GM18511 (cell line): ENCODE data around the gene TFRC.
"Not testable (repeated sequence)": the region's sequence is repeated elsewhere in the genome, so short reads cannot be mapped to it uniquely, and the experiment has no call there.

Source experiments
- ATAC-seq: cut with Tn5 transposase; IDR thresholded peaks from one replicate; pipeline ENCODE4 v1.9.1; 2021; ENCODE audit warnings: mild to moderate bottlenecking, moderate library complexity; ENCODE audit not compliant: unreplicated experiment

The TFRC gene

DNA sequence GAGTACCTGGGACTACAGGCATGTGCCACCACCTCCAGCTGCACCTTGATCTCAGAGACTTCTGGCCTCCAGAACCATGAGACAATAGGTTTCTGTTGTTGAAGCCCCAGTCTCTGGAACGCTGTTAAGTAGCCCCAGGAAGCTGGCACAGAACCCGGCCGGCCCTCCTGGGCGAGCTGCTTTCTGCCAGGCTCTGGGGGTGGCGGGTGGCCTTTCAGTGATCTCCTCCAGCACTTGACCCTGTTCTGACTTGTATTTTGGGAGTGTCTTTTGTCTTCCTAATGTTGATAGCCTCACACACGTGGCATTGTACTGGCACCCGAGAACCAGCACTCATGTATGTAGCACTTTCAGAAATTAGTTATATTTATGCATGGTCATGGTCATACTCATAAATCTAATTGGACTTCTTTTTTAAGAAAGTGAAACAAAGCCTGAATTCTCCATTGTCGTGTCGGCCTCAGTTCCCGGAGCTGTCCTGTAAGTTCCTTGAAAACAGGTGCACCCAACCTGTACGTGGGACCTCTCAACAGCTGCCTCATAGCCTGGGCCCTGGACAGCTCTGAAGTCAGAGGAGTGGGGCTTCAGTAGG, 74.0 kb downstream of the TFRC start:
- ATAC-seq = no peak

DNA sequence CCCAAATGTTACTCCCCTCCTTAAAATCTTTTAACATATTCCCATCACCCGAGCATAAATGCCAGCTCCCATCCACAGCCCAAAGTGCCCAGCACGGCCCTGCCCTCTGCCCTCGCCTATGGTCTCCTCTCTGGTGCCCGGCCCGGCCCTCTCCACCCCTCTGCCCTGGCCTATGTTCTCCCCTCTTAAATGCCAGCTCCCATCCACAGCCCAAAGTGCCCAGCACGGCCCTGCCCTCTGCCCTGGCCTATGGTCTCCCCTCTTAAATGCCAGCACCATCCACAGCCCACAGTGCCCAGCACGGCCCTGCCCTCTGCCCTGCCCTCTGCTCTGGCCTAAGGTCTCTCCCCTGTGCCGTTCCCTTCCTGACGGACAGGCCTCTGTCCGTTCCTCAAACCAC, 76.6 kb downstream of the TFRC start:
- not testable (repeated sequence) for ATAC-seq

DNA sequence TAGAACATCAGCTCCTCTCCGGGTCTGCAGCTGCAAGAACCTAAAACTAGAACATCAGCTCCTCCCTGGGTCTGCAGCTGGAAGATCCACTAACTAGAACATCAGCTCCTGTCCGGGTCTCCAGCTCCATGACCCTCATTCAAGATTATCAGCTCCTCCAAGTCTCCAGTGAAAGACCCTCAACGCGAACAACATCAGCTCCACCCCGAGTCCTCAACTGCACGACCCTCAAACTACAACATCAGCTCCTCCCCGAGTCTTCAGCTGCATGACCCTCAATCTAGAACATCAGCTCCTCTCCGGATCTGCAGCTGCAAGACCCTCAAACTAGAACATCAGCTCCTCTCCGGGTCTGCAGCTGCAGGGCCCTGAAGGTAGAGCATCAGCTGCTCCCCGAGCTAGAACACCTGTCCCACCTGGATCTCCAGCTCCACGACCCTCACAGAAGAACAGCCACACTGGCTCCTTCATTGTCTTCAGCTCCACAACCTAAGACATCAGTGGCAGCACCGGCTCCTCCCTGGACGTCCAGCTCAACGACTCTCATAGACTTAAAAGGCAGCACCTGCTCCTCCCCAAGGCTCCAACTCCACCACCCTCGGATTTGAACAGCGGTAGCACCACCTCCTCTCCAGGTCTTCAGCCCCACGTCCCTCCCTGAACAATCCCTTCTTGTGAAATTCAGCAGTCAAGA, 77.4 kb downstream of the TFRC start:
- not testable (repeated sequence) for ATAC-seq

DNA sequence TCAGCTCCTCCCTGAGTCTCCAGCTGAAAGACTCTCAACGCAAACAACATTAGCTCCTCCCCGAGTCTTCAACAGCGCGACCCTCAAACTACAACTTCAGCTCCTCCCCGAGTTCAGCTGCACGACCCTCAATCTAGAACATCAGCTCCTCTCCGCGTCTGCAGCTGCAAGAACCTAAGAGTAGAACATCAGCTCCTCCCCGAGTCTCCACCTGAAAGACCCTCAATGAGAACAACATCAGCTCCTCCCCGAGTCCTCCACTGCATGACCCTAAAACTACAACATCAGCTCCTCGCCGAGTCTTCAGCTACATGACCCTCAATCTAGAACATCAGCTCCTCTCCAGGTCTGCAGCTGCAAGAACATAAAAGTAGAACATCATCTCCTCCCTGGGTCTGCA, 78.3 kb downstream of the TFRC start:
- no peak for ATAC-seq

DNA sequence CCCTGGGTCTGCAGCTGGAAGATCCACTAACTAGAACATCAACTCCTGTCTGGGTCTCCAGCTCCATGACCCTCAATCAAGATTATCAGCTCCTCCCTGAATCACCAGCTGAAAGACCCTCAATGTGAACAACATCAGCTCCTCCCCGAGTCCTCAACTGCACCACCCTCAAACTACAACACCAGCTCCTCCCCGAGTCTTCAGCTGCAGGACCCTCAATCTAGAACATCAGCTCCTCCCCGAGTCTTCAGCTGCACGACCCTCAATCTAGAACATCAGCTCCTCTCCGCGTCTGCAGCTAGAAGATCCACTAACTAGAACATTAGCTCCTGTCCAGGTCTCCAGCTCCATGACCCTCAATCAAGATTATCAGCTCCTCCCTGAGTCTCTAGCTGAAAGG, 79.2 kb downstream of the TFRC start:
- ATAC-seq = not testable (repeated sequence)

DNA sequence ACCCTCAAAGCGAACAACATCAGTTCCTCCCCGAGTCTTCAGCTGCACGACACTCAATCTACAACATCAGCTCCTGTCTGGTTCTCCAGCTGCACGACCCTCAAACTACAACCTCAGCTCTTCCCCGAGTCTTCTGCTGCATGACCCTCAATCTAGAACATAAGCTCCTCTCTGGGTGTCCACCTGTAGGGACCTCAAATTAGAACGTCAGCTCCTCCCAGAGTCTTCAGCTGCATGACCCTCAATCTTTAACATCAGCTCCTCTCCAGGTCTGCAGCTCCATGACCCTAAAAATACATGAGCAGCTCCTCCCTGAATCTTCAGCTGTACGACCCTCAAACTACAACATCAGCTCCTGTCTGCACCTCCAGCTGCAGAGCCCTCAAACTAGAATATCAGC, 80.7 kb downstream of the TFRC start:
- not testable (repeated sequence) for ATAC-seq

DNA sequence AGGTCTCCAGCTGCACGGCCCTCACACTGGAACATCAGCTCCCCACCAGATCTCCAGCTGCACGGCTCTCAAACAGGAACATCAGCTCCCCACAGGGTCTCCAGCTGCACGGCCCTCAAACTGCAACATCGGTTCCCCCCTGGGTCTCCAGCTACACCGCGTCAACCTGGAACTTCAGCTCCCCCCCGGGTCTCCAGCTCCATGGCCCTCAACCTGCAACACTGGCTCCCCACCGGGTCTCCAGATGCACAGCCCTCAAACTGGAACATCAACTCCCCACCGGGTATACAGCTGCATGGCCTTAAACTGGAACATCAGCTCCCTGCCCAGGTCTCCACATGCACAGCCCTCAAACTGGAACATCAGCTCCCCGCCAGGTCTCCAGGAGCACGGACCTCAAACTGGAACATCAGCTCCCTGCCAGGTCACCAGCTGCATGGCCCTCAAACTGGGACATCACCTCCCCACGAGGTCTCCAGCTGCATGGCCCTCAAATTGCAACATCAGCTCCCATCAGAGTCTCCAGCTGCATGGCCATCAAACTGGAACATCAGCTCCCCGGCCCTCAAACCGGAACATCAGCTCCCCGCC, 81.4 kb downstream of the TFRC start:
- ATAC-seq = not testable (repeated sequence)

DNA sequence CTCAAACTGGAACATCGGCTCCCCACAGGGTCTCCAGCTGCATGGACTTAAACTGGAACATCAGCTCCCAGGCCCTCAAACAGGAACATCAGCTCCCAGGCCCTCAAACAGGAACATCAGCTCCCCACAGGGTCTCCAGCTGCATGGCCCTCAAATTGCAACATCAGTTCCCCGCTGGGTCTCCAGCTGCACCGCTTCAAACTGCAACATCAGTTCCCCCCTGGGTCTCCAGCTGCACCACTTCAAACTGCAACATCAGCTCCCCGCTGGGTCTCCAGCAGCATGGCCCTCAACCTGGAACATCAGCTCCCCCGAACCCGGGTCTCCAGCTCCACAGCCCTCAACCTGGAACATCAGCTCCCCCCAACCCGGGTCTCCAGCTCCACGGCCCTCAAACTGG, 82.0 kb downstream of the TFRC start:
- ATAC-seq = no peak
